Mucosa of descending colon (tissue), 3 donors: ENCODE data around the gene DLGAP4. TPM values are rescaled to one million over a fixed set of nuclear protein-coding genes. Genes with fewer than 3 reads are reported as not detected.

Experiments used
- ATAC-seq: fragments of 200-7000 bp; cut with Tn5 transposase; one replicate; pipeline ENCODE4 v1.9.1; 2020; ENCODE audit warnings: mild to moderate bottlenecking, moderate library complexity
- DNase-seq, 3 donors: peaks; one replicate each; pipeline ENCODE4 v3.0.0-alpha.2; 2020
- H3K36me3 ChIP-seq: fragments of 200-600 bp; one replicate; pipeline ENCODE4 v1.8.0; 2021; ENCODE audit warnings: low read depth, mild to moderate bottlenecking
- H3K4me1 ChIP-seq: fragments of 200-600 bp; one replicate; pipeline ENCODE4 v1.8.0; 2021; ENCODE audit warnings: low read depth, mild to moderate bottlenecking
- H3K4me3 ChIP-seq: fragments of 200-600 bp; one replicate; pipeline ENCODE4 v1.8.0; 2021; ENCODE audit warnings: mild to moderate bottlenecking
- H3K9me3 ChIP-seq: fragments of 200-600 bp; one replicate; pipeline ENCODE4 v1.8.0; 2021; ENCODE audit warnings: mild to moderate bottlenecking
- intact Hi-C, 2 donors: fragments of 100-400 bp; cut with DNase I in 1 of 2; cut with micrococcal nuclease in 1 of 2; formaldehyde crosslinking; loops; one replicate each; pipeline versions ENCODE4 v1.11.0 to v1.11.1; 2022; cut with DNase I, micrococcal nuclease
- total RNA-seq, 3 donors: library from RNA; stranded (reverse); fragmentation: NEBNext Ultra II Directional in 2 of 3; extraction: Animal tissue kit (Norgen Biotek cat#: 25700) in 2 of 3; gene quantifications; one replicate each; pipeline versions ENCODE4 v1.2.1 to v1.2.4, GENCODE V29; 2021 to 2023
- TF ChIP-seq, protein P1 (sequence below): fragments of 200-600 bp; IDR thresholded peaks from one replicate; pipeline ENCODE4 v1.8.0; 2022; ENCODE audit warnings: antibody characterized with exemption, mild to moderate bottlenecking
- donor health status: DM: no; HTN: no; CAD: no; lungs with moderate emphysema.
- donor health status: DM: no; HTN: no; CAD: no.
- donor health status: DM: no; HTN: yes; CAD: no.

Gene DLGAP4
- total RNA-seq, 3 donors from 2014 or later, result 40.0 to 66.3 (median 43.5) TPM

DNA sequence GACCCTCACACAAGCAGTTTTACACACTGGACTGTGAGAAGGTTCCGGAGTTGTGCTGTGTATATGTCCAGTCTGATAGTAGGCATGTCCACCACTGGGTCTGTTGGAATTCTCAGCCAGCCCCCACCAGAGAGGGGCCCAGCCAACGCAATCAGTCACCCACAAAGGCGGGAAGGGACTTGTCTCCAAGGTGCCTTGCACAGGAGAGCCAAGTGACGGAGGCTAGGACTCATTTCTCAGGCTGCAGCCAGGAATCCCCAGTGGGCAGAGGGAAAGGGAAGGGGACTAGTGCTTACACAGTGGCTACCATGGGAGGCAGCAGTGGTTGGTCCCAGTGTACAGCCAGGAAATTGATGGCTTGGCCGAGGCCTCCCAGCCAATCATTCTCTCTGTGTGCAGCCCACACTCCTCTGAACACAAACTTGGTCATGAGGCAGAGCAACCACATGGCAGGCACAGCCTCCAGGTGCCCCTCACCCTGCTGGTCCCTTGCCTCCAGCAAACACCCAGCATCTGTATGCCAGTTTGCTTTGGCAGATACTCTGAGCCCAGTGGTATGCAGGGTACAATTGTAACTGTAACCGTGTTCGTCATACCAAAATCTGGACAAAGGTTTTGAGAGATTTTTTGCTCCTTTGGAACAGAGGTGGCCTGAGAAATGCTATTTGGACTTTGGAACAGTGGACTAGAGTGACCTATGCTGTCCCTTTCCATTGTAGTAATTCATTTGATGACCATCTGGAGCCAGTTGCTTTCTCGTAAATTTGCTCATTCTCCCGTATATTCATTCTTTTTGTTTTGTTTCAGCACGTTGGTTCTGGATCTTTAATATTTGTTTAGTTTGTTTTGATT is 162.2 kb downstream of the DLGAP4 start:
- H3K4me3 ChIP-seq, result no peak overlapping the region
- no peaks in the 10 kb centered on the region for H3K36me3 ChIP-seq
- no peaks in the 10 kb centered on the region for H3K9me3 ChIP-seq
- intact Hi-C loops, result loop anchor here in 1 of 2 donors (10.0 kb wide), 1 partner anchor 76 kb away; the partner anchor contains the start of gene MYL9
- ATAC-seq, result peak; percentile 11
- TF ChIP-seq, protein P1, sequence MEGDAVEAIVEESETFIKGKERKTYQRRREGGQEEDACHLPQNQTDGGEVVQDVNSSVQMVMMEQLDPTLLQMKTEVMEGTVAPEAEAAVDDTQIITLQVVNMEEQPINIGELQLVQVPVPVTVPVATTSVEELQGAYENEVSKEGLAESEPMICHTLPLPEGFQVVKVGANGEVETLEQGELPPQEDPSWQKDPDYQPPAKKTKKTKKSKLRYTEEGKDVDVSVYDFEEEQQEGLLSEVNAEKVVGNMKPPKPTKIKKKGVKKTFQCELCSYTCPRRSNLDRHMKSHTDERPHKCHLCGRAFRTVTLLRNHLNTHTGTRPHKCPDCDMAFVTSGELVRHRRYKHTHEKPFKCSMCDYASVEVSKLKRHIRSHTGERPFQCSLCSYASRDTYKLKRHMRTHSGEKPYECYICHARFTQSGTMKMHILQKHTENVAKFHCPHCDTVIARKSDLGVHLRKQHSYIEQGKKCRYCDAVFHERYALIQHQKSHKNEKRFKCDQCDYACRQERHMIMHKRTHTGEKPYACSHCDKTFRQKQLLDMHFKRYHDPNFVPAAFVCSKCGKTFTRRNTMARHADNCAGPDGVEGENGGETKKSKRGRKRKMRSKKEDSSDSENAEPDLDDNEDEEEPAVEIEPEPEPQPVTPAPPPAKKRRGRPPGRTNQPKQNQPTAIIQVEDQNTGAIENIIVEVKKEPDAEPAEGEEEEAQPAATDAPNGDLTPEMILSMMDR, result no peak
- no peak for DNase-seq
- H3K4me1 ChIP-seq, result peaks cover 76% of the 10 kb centered on the region

DNA sequence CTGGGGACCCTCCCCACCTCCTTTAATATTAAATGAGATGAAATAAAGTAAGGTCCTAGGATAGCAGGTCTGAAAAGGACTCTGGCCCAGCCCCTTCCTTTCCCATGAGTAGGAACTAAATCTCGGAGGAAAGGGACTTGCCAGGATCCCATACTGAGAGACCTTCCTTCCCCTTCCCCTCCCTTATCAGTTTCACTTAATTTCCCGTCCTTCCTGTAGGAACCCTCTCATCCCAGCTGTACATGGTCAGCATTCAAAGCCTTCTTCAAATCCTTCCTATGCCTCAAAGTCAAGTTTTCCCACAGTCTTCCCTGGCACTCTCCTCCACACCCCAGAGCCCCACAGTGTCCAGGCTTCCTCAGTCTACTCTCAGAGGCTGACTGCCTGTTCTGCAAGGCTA is 163.8 kb downstream of the DLGAP4 start:
- intact Hi-C loops, result loop anchor here in 1 of 2 donors (10.0 kb wide), 1 partner anchor 75 kb away; the partner anchor contains the start of gene MYL9
- TF ChIP-seq, protein P1, result no peak
- Histone ChIP-seq H3K9me3 (no peaks in the 10 kb centered on the region), H3K4me3 (no peak overlapping the region), H3K36me3 (no peaks in the 10 kb centered on the region), H3K4me1 (peaks cover 67% of the 10 kb centered on the region)
- ATAC-seq, result no peak
- no peak for DNase-seq

DNA sequence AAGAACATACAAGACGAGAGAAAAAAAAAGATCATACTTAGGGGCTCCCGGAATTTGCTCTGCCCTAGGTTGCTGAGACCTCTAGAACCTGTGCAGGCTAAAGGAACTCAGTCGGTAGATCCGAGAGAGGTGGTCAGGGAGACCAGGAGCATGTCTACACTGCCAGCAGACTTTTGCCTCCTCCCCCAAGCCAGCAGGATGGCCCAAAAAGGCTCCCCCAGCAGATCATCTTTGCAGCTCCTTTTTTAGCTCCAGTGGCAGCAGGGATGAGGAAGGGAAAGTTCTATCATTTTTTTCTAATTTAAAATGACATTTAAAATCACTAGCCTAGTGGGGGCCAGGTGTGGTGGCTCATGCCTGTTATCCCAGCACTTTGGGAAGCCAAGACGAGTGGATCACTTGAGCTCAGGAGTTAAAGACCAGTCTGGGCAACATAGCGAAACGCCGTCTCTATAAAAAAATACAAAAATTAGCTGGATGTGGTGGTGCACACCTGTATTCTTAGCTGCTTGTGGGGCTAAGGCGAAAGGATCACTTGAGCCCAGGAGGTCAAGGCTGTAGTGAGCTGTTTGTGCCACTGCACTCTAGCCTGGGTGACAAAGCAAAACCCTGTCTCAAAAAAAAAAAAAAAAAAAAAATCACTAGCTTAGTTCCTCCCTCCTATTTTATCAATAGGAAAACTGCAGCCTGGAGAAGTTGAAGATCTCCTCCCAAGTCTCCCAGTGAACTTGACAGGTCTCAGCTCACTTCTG is 165.9 kb downstream of the DLGAP4 start:
- TF ChIP-seq, protein P1, result no peak
- no peaks in the 10 kb centered on the region for H3K36me3 ChIP-seq
- DNase-seq, result no peak
- ATAC-seq, result no peak
- no peak overlapping the region for H3K4me3 ChIP-seq
- H3K4me1 ChIP-seq, result peaks cover 54% of the 10 kb centered on the region
- H3K9me3 ChIP-seq, result no peaks in the 10 kb centered on the region
- intact Hi-C loops, result no loop called here

DNA sequence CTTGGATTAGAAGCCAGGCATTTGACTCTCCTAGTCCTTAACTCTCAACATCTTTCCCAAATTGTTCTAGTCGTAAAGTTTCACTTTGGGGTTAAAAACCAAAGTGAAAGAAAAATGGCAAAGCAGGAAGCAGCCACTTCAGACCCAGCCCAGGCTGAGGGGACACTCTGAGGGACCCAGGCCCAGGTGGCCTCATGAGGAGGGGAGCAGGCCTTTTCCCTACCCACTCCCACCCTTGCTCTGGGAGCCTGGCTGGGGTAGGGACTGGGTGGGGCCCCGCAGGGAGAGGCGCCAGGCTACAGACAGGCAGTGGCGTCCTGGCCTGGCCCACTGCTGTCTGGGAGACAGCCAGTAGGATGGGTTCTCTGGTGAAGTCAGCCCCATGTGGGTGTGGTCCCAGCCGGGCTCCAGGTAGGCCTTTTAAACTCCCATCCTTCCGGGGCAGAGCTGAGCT is 166.5 kb downstream of the DLGAP4 start:
- ATAC-seq (peak; percentile 91), DNase-seq (peak; percentile 85 to 87 (median 85))
- no peaks in the 10 kb centered on the region for H3K36me3 ChIP-seq
- no peaks in the 10 kb centered on the region for H3K9me3 ChIP-seq
- intact Hi-C loops, result no loop called here
- H3K4me3 ChIP-seq, result no peak overlapping the region
- peaks cover 48% of the 10 kb centered on the region for H3K4me1 ChIP-seq
- TF ChIP-seq, protein P1, result no peak

DNA sequence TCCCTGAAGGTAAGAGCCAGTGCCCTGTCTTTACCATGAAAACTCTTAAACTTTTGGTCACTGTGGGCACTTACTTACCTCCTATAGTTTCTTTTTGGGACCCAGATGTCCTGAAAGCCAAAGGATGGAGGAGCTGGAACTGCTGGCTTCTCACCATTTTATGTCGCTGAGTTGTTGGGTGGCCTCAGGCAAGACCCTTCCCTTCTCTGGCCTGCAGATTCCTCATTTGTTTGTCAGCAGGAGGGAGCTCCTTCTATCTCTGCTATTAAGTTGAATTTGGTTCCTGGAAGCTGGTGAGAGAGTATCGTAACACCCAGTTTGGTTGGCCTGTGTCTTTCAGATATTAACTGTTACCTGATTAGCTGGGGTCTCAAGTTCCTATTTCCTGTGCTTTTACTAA is 167.0 kb downstream of the DLGAP4 start:
- H3K9me3 ChIP-seq, result no peaks in the 10 kb centered on the region
- ATAC-seq (no peak), DNase-seq (no peak)
- intact Hi-C loops, result no loop called here
- peaks cover 43% of the 10 kb centered on the region for H3K4me1 ChIP-seq
- no peaks in the 10 kb centered on the region for H3K36me3 ChIP-seq
- H3K4me3 ChIP-seq, result no peak overlapping the region
- TF ChIP-seq, protein P1, result no peak
